Measurements from ENCODE around the gene ASIC1. TPM values are rescaled to one million over a fixed set of nuclear protein-coding genes. Genes with fewer than 3 reads are reported as not detected.

Gene ASIC1
- total and polyA plus RNA-seq, 2 of the 13 experiments (the other 11 are each of a cell fraction or from before 2014, with no cell fraction given) = 0.44 to 1.5 TPM

- TF ChIP-seq SMAD3 (CRISPR knock-in tag; IDR thresholded peaks at IDR 0.05) (peak; percentile 73), ZBTB25 (CRISPR knock-in tag; IDR thresholded peaks at IDR 0.05) (peak; percentile 81), ISX (CRISPR knock-in tag; conservative IDR thresholded peaks at IDR 0.05) (0 out of 2 replicates have a peak, but pooled peaks have one; percentile 70), MEF2D (CRISPR knock-in tag; IDR thresholded peaks at IDR 0.05) (0 out of 2 replicates have a peak, but pooled peaks have one; percentile 49), ZNF160 (CRISPR knock-in tag; IDR thresholded peaks at IDR 0.05) (0 out of 2 replicates have a peak, but pooled peaks have one; percentile 43), SMYD3 (CRISPR knock-in tag; IDR thresholded peaks at IDR 0.05) (0 out of 2 replicates have a peak, but pooled peaks have one; percentile 21), RNF2 (conservative IDR thresholded peaks at IDR 0.05; ENCODE audit: low read depth) (no peak), POLR2A (IDR thresholded peaks at IDR 0.05; ENCODE audit: insufficient read depth in 1 of 2, low read depth in 2 of 2, low read length in 2 of 2) (peak in 1 of 2 experiments; percentile 63; a peak in 3 of 4 replicates), NCOA2 (CRISPR knock-in tag; IDR thresholded peaks at IDR 0.05) (no peak), ARID5B (CRISPR knock-in tag; IDR thresholded peaks at IDR 0.05) (peak; percentile 39), ZNF124 (CRISPR knock-in tag; IDR thresholded peaks at IDR 0.05) (peak; percentile 51; the same call in 1 of the 2 replicates), HDAC1 (CRISPR knock-in tag; IDR thresholded peaks at IDR 0.05) (peak; percentile 86), E2F5 (CRISPR knock-in tag; conservative IDR thresholded peaks at IDR 0.05) (peak; percentile 94), PAXIP1 (CRISPR knock-in tag; conservative IDR thresholded peaks at IDR 0.05) (peak; percentile 37), ZNF569 (CRISPR knock-in tag; IDR thresholded peaks at IDR 0.05; ENCODE audit: borderline replicate concordance) (no peak), ZNF644 (CRISPR knock-in tag; IDR thresholded peaks at IDR 0.05; ENCODE audit: low read depth) (0 out of 2 replicates have a peak, but pooled peaks have one; percentile 27), HOXA3 (CRISPR knock-in tag; IDR thresholded peaks at IDR 0.05) (peak; percentile 100), RXRB (CRISPR knock-in tag; IDR thresholded peaks at IDR 0.05; ENCODE audit: borderline replicate concordance) (peak; percentile 56; the same call in 1 of the 2 replicates), E2F1 (CRISPR knock-in tag; IDR thresholded peaks at IDR 0.05) (peak; percentile 98)
Observed at GRCh38 chr12:50025187-50026059, 32.0 kb upstream of the ASIC1 start, which contains the start of gene RACGAP1 (continued).

Measured in HepG2 (cell line).